Panc1 (cell line): ENCODE results near the gene ABCA1. TPM values are rescaled to one million over a fixed set of nuclear protein-coding genes. Genes with fewer than 3 reads are reported as not detected.

Experiments used
- ATAC-seq: fragments of 200-7000 bp; cut with Tn5 transposase; 2 replicates; pipeline ENCODE4 v1.9.1; 2020; ENCODE audit warnings: mild to moderate bottlenecking, moderate library complexity
- BruUV-seq: library from RNA; stranded (reverse); fragments of 400-500 nt; replicated peaks from 2 replicates; lab custom pipeline; 2021; lab: Mats Ljungman, UMichigan
- CTCF ChIA-PET: fragments of 300-600 bp; sonication (Branson Sonifier 250); formaldehyde crosslinking; loops from one replicate; lab custom pipeline; 2022; ENCODE audit warnings: antibody characterized with exemption; lab: Charles Lee
- POLR2A ChIA-PET: fragments of 300-600 bp; sonication (Branson Sonifier 250); formaldehyde crosslinking; loops from one replicate; lab custom pipeline; 2022; ENCODE audit warnings: antibody characterized with exemption; lab: Charles Lee
- DNase-seq: peaks from one replicate; pipeline ENCODE4 v3.0.0-alpha.2; 2010; ENCODE audit warnings: low read depth, low spot score
- H3K27ac ChIP-seq: 2 replicates; pipeline ENCODE4 v1.5.1; 2011; ENCODE audit warnings: mild to moderate bottlenecking, low read length, inconsistent platforms
- H3K27me3 ChIP-seq: fragments of 200-500 bp; sonication (Bioruptor generic); 2 replicates; pipeline ENCODE4 v1.6.0; 2014; ENCODE audit warnings: low read length, inconsistent platforms; ENCODE audit not compliant: control insufficient read depth, insufficient read depth
- H3K36me3 ChIP-seq: fragments of 200-500 bp; sonication (Bioruptor generic); 2 replicates; pipeline ENCODE4 v1.5.1; 2014; ENCODE audit warnings: inconsistent platforms, mild to moderate bottlenecking, low read length, moderate library complexity; ENCODE audit not compliant: control insufficient read depth, insufficient read depth
- H3K4me1 ChIP-seq: 2 replicates; pipeline ENCODE4 v1.5.1; 2011; ENCODE audit warnings: inconsistent platforms, mild to moderate bottlenecking, low read length, moderate library complexity; ENCODE audit not compliant: control insufficient read depth, insufficient read depth
- H3K4me3 ChIP-seq, 2 experiments: 2 replicates each; pipeline ENCODE4 v1.5.1; 2011 to 2012; ENCODE audit warnings: low read depth in 2 of 2, low read length in 2 of 2, mild to moderate bottlenecking in 2 of 2, inconsistent platforms in 1 of 2, moderate library complexity in 1 of 2
- H3K9me3 ChIP-seq: fragments of 200-500 bp; sonication (Bioruptor generic); 2 replicates; pipeline ENCODE4 v1.5.1; 2014; ENCODE audit warnings: low read depth, mild to moderate bottlenecking, inconsistent platforms, low read length, moderate library complexity; ENCODE audit not compliant: control insufficient read depth, insufficient read depth
- POLR2AphosphoS5 ChIP-seq: IDR thresholded peaks from 2 replicates; pipeline ENCODE4 v1.6.1; 2012; ENCODE audit warnings: mild to moderate bottlenecking, low read depth, low read length, moderate library complexity
- SIN3A ChIP-seq: IDR thresholded peaks from 2 replicates; pipeline ENCODE4 v1.6.1; 2012; ENCODE audit warnings: low read depth, mild to moderate bottlenecking, low read length, moderate library complexity, borderline replicate concordance; ENCODE audit not compliant: insufficient read depth
- TCF7L2 ChIP-seq: IDR thresholded peaks from 2 replicates; pipeline ENCODE4 v1.6.1; 2011; ENCODE audit warnings: mild to moderate bottlenecking, low read depth, low read length, inconsistent platforms
- in situ Hi-C: cut with HindIII; loops from 2 replicates; pipeline ENCODE4 v1.10.0; 2016; ENCODE audit warnings: low sequenced_read_pairs, low pct_unique_long_range_greater_than_20kb
- intact Hi-C: fragments of 100-400 bp; cut with micrococcal nuclease; formaldehyde crosslinking; loops from one replicate; pipeline ENCODE4 v1.10.0; 2022; ENCODE audit not compliant: unreplicated experiment
- total RNA-seq: library from RNA; stranded (reverse); gene quantifications from one replicate; pipeline ENCODE4 v1.2.1, GENCODE V29; 2021; ENCODE audit not compliant: unreplicated experiment
- TF ChIP-seq, protein P1 (sequence below): fragments of 450-650 bp; IDR thresholded peaks from 2 replicates; pipeline ENCODE4 v1.5.1; 2017; ENCODE audit warnings: mild to moderate bottlenecking
- TF ChIP-seq, protein P2 (sequence below), 2 experiments: IDR thresholded peaks; 2 replicates each; pipeline ENCODE4 v1.6.1; 2011 to 2012; ENCODE audit warnings: low read depth in 2 of 2, control low read depth in 1 of 2, low read length in 1 of 2, mild to moderate bottlenecking in 1 of 2, moderate library complexity in 1 of 2; ENCODE audit not compliant: insufficient read depth in 1 of 2

Gene ABCA1
- total RNA-seq, 1 experiment from 2014 or later = 2.6 TPM

DNA sequence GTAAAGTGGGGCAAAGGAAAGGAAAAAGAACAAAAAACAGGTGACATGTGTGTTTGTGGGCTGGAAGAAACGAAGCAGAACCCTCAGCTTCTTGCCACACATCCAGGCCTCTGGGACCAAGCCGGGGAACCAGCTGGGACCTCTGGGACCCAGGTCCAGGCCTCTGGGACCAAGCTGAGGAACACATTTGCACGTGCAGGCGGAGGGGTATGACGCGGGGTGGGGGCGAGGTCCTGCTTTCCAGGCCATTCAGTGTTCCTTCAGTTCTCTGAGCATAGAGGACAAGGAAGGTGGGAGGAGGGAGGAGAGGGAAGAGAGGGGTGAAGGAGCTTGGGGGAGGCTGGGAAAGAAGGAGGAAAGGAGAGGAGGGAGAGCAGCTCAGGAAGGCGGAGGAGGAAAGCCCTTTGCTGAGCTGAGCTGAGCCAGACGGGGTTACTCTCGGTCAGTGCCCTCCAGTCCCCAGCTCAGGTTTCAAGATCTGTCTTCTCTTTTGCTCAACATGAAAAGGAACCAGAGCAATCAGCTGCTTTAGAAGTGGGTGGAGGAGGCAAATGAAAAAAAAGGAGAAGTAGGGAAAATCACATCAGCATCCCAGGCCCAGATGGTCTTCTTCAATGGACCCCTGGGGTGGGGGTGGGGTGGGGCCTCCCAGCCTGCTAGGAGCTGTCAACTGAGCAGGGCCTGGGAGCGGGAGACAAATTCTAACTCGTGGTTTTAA lies 59.1 kb downstream of the ABCA1 start:
- Histone ChIP-seq H3K36me3 (no peaks in the 10 kb centered on the region), H3K4me3 (no peak overlapping the region), H3K4me1 (no peaks in the 10 kb centered on the region), H3K27me3 (no peaks in the 10 kb centered on the region), H3K27ac (no peak overlapping the region), H3K9me3 (no peaks in the 10 kb centered on the region)
- intact Hi-C loops (no loop called here), in situ Hi-C loops (no loop called here)
- no TSS peak for BruUV-seq
- DNase-seq = no peak
- TF ChIP-seq, protein P1, sequence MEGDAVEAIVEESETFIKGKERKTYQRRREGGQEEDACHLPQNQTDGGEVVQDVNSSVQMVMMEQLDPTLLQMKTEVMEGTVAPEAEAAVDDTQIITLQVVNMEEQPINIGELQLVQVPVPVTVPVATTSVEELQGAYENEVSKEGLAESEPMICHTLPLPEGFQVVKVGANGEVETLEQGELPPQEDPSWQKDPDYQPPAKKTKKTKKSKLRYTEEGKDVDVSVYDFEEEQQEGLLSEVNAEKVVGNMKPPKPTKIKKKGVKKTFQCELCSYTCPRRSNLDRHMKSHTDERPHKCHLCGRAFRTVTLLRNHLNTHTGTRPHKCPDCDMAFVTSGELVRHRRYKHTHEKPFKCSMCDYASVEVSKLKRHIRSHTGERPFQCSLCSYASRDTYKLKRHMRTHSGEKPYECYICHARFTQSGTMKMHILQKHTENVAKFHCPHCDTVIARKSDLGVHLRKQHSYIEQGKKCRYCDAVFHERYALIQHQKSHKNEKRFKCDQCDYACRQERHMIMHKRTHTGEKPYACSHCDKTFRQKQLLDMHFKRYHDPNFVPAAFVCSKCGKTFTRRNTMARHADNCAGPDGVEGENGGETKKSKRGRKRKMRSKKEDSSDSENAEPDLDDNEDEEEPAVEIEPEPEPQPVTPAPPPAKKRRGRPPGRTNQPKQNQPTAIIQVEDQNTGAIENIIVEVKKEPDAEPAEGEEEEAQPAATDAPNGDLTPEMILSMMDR = no peak
- TF ChIP-seq TCF7L2 (no peak), SIN3A (no peak)
- TF ChIP-seq, protein P2, sequence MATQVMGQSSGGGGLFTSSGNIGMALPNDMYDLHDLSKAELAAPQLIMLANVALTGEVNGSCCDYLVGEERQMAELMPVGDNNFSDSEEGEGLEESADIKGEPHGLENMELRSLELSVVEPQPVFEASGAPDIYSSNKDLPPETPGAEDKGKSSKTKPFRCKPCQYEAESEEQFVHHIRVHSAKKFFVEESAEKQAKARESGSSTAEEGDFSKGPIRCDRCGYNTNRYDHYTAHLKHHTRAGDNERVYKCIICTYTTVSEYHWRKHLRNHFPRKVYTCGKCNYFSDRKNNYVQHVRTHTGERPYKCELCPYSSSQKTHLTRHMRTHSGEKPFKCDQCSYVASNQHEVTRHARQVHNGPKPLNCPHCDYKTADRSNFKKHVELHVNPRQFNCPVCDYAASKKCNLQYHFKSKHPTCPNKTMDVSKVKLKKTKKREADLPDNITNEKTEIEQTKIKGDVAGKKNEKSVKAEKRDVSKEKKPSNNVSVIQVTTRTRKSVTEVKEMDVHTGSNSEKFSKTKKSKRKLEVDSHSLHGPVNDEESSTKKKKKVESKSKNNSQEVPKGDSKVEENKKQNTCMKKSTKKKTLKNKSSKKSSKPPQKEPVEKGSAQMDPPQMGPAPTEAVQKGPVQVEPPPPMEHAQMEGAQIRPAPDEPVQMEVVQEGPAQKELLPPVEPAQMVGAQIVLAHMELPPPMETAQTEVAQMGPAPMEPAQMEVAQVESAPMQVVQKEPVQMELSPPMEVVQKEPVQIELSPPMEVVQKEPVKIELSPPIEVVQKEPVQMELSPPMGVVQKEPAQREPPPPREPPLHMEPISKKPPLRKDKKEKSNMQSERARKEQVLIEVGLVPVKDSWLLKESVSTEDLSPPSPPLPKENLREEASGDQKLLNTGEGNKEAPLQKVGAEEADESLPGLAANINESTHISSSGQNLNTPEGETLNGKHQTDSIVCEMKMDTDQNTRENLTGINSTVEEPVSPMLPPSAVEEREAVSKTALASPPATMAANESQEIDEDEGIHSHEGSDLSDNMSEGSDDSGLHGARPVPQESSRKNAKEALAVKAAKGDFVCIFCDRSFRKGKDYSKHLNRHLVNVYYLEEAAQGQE (IDR thresholded peaks at IDR 0.05; ENCODE audit: insufficient read depth in 1 of 2, low read depth in 2 of 2, low read length in 1 of 2) = no peak
- CTCF ChIA-PET = interaction anchor here (0.7 kb wide), 1 partner anchor 58 kb away, joined by 12 read pairs; no protein-coding TSS in a partner anchor
- peak; percentile 56; the same call in 1 of the 2 replicates for ATAC-seq
- POLR2A ChIA-PET = no interaction called here

DNA sequence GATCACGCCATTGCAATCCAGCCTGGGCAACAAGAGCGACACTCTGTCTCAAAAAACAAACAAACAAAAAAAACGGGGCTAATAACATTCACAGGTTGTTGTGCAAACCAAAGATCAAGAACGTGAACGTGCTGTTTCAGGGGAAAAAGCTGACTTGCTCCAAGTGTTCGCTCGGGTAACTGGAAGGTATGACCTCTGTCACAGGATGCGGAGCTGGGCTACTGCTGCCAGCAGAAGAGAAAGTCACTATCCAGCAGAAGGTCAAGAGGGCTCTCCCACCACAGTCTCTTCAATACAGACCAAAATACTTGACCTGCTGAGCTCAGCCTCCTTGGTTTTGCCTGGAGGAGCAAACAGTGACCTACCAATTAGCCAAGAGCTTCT lies 59.7 kb downstream of the ABCA1 start:
- Histone ChIP-seq H3K27ac (no peak overlapping the region), H3K27me3 (no peaks in the 10 kb centered on the region), H3K9me3 (no peaks in the 10 kb centered on the region), H3K4me1 (no peaks in the 10 kb centered on the region), H3K36me3 (no peaks in the 10 kb centered on the region), H3K4me3 (no peak overlapping the region)
- ChIA-PET POLR2A (no interaction called here), CTCF (interaction anchor here (0.7 kb wide), 1 partner anchor 58 kb away, joined by 12 read pairs; no protein-coding TSS in a partner anchor)
- BruUV-seq = no TSS peak
- TF ChIP-seq, protein P2 (IDR thresholded peaks at IDR 0.05; ENCODE audit: insufficient read depth in 1 of 2, low read depth in 2 of 2, low read length in 1 of 2) = no peak
- TF ChIP-seq SIN3A (no peak), TCF7L2 (no peak), POLR2AphosphoS5 (no peak)
- TF ChIP-seq, protein P1 = no peak
- in situ Hi-C loops (no loop called here), intact Hi-C loops (no loop called here)
- no peak for ATAC-seq
- DNase-seq = no peak
